CD4-positive, alpha-beta T cell treated with Interleukin-4 for 1 hour (primary cell): ENCODE data around the gene DCHS2.
A peak's percentile ranks its signal among the peaks of the same experiment; 100 is the strongest.

ENCODE experiments used
- DNase-seq, 2 donors: peaks; one replicate each; pipeline ENCODE4 v3.0.0-alpha.2; 2020 to 2022

DCHS2 gene

GRCh38 chr4:154368060-154368459, 123.5 kb downstream of the DCHS2 start:
- DNase-seq, result no peak

- DNase-seq, result no peak
Observed at GRCh38 chr4:154367659-154368058, 123.9 kb downstream of the DCHS2 start.

GRCh38 chr4:154366956-154367355, 124.6 kb downstream of the DCHS2 start:
- DNase-seq, result no peak

- no peak for DNase-seq
Observed at GRCh38 chr4:154364066-154364845, 127.3 kb downstream of the DCHS2 start.

GRCh38 chr4:154361450-154361849, 130.1 kb downstream of the DCHS2 start:
- DNase-seq, result no peak

GRCh38 chr4:154360491-154360890, 131.1 kb downstream of the DCHS2 start:
- DNase-seq, result no peak

GRCh38 chr4:154354883-154355282, 136.7 kb downstream of the DCHS2 start:
- DNase-seq, result no peak

GRCh38 chr4:154349829-154350228, 141.8 kb downstream of the DCHS2 start:
- no peak for DNase-seq

GRCh38 chr4:154348657-154349056, 142.9 kb downstream of the DCHS2 start:
- no peak for DNase-seq

GRCh38 chr4:154345359-154345758, 146.2 kb downstream of the DCHS2 start:
- no peak for DNase-seq

- no peak for DNase-seq
Observed at GRCh38 chr4:154344686-154345085, 146.9 kb downstream of the DCHS2 start.

- DNase-seq, result no peak
Observed at GRCh38 chr4:154343651-154344050, 147.9 kb downstream of the DCHS2 start.

GRCh38 chr4:154341448-154341847, 150.2 kb downstream of the DCHS2 start:
- no peak for DNase-seq

GRCh38 chr4:154335588-154335987, 156.0 kb downstream of the DCHS2 start:
- no peak for DNase-seq

- peak; percentile 49 to 57 for DNase-seq
Observed at GRCh38 chr4:154332681-154333421, 158.7 kb downstream of the DCHS2 start.

GRCh38 chr4:154329939-154330338, 161.7 kb downstream of the DCHS2 start:
- DNase-seq, result no peak

- DNase-seq, result no peak
Observed at GRCh38 chr4:154329268-154329868, 162.2 kb downstream of the DCHS2 start.

- DNase-seq, result no peak
Observed at GRCh38 chr4:154328030-154328429, 163.6 kb downstream of the DCHS2 start.

GRCh38 chr4:154320521-154320920, 171.1 kb downstream of the DCHS2 start:
- DNase-seq, result no peak

- no peak for DNase-seq
Observed at GRCh38 chr4:154319736-154320135, 171.9 kb downstream of the DCHS2 start.

GRCh38 chr4:154317201-154317999, 174.2 kb downstream of the DCHS2 start:
- no peak for DNase-seq

GRCh38 chr4:154315741-154316140, 175.9 kb downstream of the DCHS2 start:
- no peak for DNase-seq

- no peak for DNase-seq
Observed at GRCh38 chr4:154314248-154314647, 177.4 kb downstream of the DCHS2 start.
